Right hindlimb (tissue), 1 donor: ENCODE measurements around the gene SLC9A7.
"Not testable (repeated sequence)": the region's sequence is repeated elsewhere in the genome, so short reads cannot be mapped to it uniquely, and the experiment has no call there.

ENCODE experiments used
- DNase-seq: peaks from one replicate; pipeline ENCODE4 v3.0.0-alpha.2; 2018

The SLC9A7 gene

GRCh38 chrX:46754036-46754435, 4.9 kb downstream of the SLC9A7 start:
- no peak for DNase-seq

GRCh38 chrX:46750889-46751288, 8.0 kb downstream of the SLC9A7 start:
- DNase-seq = no peak

- no peak for DNase-seq
Measured at GRCh38 chrX:46744009-46744408, 14.9 kb downstream of the SLC9A7 start.

DNA sequence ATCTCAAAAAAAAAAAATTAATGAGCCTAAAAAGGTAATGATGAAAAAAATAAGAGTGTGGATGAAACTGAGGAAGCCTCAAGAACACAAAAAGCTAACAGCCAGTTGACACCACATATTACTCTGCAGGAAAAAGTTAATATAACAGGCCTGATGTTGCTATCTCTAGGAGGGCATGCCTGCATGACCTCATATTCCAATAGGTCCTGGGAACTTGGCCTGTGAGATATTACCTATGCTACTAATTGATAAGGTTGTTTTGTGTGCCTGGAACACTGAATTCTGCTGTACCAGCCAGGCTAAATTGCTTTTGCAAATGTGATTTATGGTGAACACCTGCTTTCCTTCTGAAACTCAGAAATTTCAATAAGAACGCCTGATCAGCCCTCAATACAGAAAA, 15.9 kb downstream of the SLC9A7 start:
- no peak for DNase-seq

- DNase-seq = no peak
Measured at GRCh38 chrX:46739736-46740135, 19.2 kb downstream of the SLC9A7 start.

DNA sequence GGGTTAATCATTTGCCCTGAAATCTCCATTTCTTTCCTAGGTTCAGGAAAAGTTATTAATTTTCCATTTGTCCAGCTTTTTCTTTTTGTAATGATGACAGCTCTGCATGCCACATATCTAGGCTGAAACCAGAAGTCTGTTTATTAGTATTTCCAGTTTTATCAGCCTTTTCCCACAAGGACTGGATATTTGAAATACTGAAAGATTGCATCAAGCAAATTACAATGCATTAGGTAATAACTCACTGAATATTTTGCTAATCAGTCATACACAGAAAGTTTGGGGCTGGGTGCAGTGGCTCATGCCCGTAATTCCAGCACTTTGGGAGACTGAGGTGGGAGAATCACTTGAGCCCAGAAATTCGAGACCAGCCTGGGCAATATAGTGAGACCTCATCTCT, 21.5 kb downstream of the SLC9A7 start:
- no peak for DNase-seq

DNA sequence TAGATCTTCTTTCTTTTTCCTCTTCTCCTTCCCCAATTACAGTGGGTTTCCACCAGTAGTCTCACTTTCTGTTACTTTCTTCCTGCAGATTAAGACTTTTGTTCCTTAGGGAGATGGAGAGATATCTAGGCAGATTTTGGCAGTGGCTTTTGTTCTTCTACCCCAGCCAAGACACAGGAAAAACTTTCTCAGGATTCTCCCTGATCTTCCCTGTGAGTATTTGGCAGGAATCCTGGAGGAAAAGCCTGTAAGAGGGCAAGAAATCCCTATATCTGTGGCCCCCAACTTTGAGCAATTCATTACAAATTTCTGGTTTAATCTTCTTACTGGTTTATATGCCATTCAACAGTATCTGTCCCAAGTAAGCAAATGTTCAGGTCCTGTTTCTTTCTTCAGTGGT, 21.9 kb downstream of the SLC9A7 start:
- DNase-seq = no peak

- DNase-seq = no peak
Measured at GRCh38 chrX:46735622-46736021, 23.3 kb downstream of the SLC9A7 start.

GRCh38 chrX:46733226-46733625, 25.7 kb downstream of the SLC9A7 start:
- no peak for DNase-seq

DNA sequence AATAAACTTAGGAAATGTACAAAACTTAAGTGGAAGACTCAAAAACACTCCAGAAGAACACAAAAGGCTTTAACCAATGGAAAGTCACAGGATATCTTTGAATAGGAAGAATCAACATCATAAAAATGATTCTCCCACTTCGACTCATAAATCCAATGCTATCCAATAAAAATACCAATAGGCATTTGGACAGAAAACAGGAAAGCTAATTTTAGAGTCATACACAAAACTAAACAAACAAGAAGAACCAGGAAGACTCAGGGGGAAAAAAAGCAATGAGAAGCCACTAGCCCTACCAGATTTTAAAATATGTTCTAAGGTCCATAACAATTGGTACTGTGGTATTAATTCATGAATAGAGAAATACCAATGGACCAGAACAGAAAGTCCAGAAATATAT, 28.2 kb downstream of the SLC9A7 start:
- DNase-seq = no peak

GRCh38 chrX:46727441-46727840, 31.5 kb downstream of the SLC9A7 start:
- no peak for DNase-seq

DNA sequence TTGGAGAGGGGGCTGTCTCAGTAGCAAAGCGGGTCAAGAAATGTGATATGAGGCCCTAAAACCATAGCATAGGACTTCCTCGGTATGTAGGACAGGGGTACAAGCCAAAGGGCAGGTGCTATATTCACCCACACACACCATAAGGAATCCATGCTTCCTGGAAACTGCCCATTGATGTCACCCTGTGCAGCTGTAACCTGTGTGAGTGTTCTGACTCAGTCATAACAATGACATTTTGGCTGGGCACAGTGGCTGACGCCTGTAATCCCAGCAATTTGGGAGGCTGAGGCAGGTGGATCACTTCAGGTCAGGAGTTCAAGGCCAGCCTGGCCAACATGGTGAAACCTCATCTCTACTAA, 35.4 kb downstream of the SLC9A7 start:
- not testable (repeated sequence) for DNase-seq

- DNase-seq = no peak
Measured at GRCh38 chrX:46722742-46723568, 36.0 kb downstream of the SLC9A7 start.

DNA sequence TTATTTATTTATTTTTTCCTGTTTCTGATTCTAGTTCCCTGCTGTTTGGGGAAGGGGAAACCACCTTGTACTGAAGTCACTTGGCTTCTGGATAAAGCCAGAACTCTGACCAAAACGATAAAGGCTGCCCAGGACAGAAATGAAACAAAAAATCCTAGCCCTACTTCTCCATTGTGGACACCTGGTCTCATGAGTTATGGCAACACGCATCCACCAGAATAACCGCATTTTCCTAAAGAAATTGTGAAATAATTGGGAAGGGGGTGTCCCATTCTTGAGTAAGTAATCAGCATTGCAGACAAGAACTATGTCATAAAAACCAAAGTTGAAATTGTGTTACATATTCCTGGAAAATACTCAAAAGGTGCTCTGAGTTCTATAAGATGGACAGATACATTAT, 42.1 kb downstream of the SLC9A7 start:
- DNase-seq = no peak

DNA sequence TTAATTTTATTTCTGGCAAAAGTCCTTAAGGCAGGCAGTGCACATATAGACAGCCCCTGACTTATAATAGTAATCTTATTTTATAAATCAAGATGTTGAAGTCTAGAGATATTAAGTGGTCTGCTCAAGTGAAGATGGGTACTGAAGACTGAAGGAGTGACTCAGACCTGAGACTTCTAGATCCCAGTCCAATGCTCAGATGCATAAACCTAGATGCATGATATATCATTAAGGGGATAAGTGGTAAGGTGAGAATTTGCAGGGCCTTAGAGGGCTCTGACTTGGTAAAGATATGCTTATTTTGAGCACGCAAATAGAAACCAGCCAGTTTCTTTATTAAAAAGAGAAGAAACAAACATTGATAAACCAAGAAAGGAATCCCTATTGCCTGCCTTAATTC, 42.9 kb downstream of the SLC9A7 start:
- DNase-seq = no peak

GRCh38 chrX:46715530-46715929, 43.4 kb downstream of the SLC9A7 start:
- DNase-seq = no peak

- no peak for DNase-seq
Measured at GRCh38 chrX:46713672-46714490, 45.0 kb downstream of the SLC9A7 start.

- DNase-seq = no peak
Measured at GRCh38 chrX:46712764-46713163, 46.2 kb downstream of the SLC9A7 start.

GRCh38 chrX:46710927-46711623, 47.8 kb downstream of the SLC9A7 start:
- DNase-seq = no peak

DNA sequence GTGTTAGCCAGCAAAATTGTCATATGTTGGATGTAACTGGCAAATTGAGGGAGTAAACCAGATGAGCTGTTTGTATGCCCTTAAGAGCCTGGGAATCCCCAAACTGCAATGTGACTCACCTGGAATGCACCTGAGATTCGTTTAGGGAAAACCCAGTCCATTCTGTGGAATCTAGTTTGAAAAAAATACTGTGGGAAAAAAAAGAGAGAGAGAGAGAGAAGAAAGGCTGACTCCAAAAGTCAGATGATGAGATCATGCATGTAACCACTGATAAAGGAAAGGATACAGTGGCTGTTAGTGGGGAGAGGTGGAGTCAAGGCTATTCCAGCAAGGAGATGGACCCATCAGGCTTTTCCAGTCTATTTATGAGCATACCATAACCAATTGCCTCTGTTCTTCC, 48.5 kb downstream of the SLC9A7 start:
- DNase-seq = no peak

DNA sequence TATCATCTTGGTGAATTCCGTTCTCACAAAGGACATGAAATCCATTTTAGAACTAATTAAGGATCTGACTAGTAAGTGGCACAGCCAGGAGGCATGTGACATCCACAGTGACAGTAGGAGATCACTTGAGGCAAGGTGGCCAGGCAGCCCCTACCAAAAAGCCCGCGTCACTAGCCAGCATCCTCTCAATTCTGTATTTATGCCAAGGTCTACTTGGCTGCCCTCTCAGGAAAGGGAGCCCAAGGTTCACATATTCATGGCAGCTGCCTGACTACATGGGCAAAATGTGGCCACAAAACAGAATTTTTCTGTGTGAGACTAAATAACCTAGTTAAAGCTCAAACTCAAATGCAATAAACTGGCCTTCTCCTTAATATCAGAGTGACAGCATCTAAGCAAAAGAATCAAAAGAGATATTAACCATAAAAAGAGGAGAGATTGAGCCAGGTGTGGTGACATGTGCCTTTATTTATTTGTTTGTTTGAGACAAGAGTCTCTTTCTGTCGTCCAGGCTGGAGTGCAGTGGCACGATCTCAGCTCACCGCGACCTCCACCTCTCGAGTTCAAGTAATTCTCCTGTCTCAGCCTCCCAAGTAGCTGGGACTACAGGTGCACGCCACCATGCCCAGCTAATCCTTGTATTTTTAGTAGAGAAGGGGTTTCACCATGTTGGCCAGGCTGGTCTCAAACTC, 51.5 kb downstream of the SLC9A7 start:
- no peak for DNase-seq

DNA sequence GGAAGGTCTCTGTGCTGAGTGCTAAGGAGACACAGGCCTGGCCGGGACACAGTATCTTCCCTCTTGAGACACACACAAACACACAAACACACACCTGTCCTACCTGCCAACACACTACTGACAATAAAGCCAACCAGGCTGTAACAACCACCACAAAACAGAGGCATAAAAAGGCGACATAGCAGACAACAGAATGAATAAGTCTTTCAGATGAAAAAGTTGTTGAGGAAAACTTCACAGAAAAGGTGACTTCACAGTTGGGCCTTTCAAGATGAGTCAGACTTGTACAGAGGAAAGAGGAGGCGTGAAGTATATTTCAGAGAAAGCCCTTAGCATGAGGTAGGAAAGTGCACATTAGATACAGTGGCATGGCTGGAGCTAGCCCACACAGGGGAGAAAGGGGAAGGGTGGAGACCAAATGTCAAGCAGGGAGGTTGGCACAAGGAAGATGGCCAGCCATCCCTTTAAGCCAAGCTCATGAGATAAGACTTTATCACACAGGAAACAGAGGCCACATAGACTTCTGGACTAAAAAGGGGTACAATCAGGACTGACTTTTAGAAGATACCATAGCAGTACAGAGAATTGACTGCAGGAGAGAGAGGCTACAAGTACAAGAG, 54.0 kb downstream of the SLC9A7 start:
- no peak for DNase-seq

GRCh38 chrX:46703980-46704379, 54.9 kb downstream of the SLC9A7 start:
- DNase-seq = no peak
